Neural progenitor cell (in vitro differentiated cells): ENCODE data around the gene SHMT1.

ENCODE experiments used
- CTCF ChIP-seq: fragments of 200-600 bp; sonication (generic); IDR thresholded peaks from 2 replicates; pipeline ENCODE4 v1.5.1; 2017; ENCODE audit warnings: antibody characterized with exemption, mild to moderate bottlenecking
- EZH2 ChIP-seq: fragments of 200-600 bp; sonication (generic); IDR thresholded peaks from 2 replicates; pipeline ENCODE4 v1.6.1; 2017; ENCODE audit warnings: antibody characterized with exemption, mild to moderate bottlenecking, moderate library complexity
- EZH2phosphoT487 ChIP-seq: fragments of 200-600 bp; sonication (generic); IDR thresholded peaks from 2 replicates; pipeline ENCODE4 v1.6.1; 2017; ENCODE audit warnings: antibody characterized with exemption

GRCh38 chr17:18280766-18281371 lies 82.5 kb downstream of the SHMT1 start:
- TF ChIP-seq CTCF (no peak), EZH2 (no peak), EZH2phosphoT487 (no peak)
